ENCODE results near the gene NTM.

NTM gene

GRCh38 chr11:131868629-131869507 is 498.5 kb downstream of the NTM start:
- no peak for TF ChIP-seq CTCF (IDR thresholded peaks at IDR 0.05)
- Histone ChIP-seq H3K9ac (no peak overlapping the region), H2AFZ (no peak overlapping the region), H3K79me2 (no peaks in the 10 kb centered on the region), H3K27me3 (ENCODE audit: control insufficient read depth, insufficient read depth, low read length) (no peaks in the 10 kb centered on the region), H3K4me3 (ENCODE audit: low read depth, low read length) (no peak overlapping the region), H3K4me2 (ENCODE audit: low read length) (no peak overlapping the region), H3K36me3 (ENCODE audit: control insufficient read depth, insufficient read depth, low read length) (no peaks in the 10 kb centered on the region), H3K9me3 (ENCODE audit: control insufficient read depth, low read length) (no peaks in the 10 kb centered on the region), H3K4me1 (peaks cover 45% of the 10 kb centered on the region), H3K27ac (no peak overlapping the region)

DNA sequence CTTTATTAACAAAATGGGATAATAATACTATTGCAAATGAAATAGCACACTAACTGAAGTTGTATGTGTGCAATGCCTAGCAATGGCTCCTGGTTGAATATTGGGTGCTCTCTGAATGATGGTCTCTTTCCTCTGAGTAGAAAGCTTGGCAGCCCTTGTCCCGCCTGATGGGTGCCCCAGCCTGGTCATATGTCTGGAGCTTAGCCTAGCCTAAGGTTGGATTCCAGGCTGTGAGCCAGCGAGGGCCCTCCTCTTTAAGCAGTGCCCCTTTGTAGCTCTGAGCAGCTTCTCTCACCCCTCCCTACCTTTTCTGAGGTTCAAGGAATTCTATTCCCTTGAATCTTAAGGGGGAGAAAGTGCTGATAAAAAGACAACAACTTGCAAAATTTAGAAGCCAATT is 499.9 kb downstream of the NTM start:
- no peak overlapping the region for H2AFZ ChIP-seq
- H3K36me3 ChIP-seq (ENCODE audit: control insufficient read depth, insufficient read depth, low read length): no peaks in the 10 kb centered on the region
- TF ChIP-seq CTCF (IDR thresholded peaks at IDR 0.05): no peak
- no peak overlapping the region for H3K27ac ChIP-seq
- H3K9me3 ChIP-seq (ENCODE audit: control insufficient read depth, low read length): no peaks in the 10 kb centered on the region
- no peak overlapping the region for H3K4me3 ChIP-seq (ENCODE audit: low read depth, low read length)
- no peak overlapping the region for H3K9ac ChIP-seq
- peaks cover 30% of the 10 kb centered on the region for H3K4me1 ChIP-seq
- H3K79me2 ChIP-seq: no peaks in the 10 kb centered on the region
- no peaks in the 10 kb centered on the region for H3K27me3 ChIP-seq (ENCODE audit: control insufficient read depth, insufficient read depth, low read length)
- no peak overlapping the region for H3K4me2 ChIP-seq (ENCODE audit: low read length)

- H3K79me2 ChIP-seq: no peaks in the 10 kb centered on the region
- no peak for TF ChIP-seq CTCF (IDR thresholded peaks at IDR 0.05)
- no peak overlapping the region for H2AFZ ChIP-seq
- no peak overlapping the region for H3K27ac ChIP-seq
- H3K9ac ChIP-seq: no peak overlapping the region
- H3K4me2 ChIP-seq (ENCODE audit: low read length): no peak overlapping the region
- H3K36me3 ChIP-seq (ENCODE audit: control insufficient read depth, insufficient read depth, low read length): no peaks in the 10 kb centered on the region
- H3K4me3 ChIP-seq (ENCODE audit: low read depth, low read length): no peak overlapping the region
- H3K9me3 ChIP-seq (ENCODE audit: control insufficient read depth, low read length): no peaks in the 10 kb centered on the region
- no peaks in the 10 kb centered on the region for H3K27me3 ChIP-seq (ENCODE audit: control insufficient read depth, insufficient read depth, low read length)
- H3K4me1 ChIP-seq: peaks cover 25% of the 10 kb centered on the region
Measured at GRCh38 chr11:131871006-131871405, 500.6 kb downstream of the NTM start.

- no peaks in the 10 kb centered on the region for H3K9me3 ChIP-seq (ENCODE audit: control insufficient read depth, low read length)
Measured at GRCh38 chr11:131874070-131874469, 503.7 kb downstream of the NTM start.

More at GRCh38 chr11:131874070-131874469, 503.7 kb downstream of the NTM start:
- Histone ChIP-seq H3K4me1 (no peaks in the 10 kb centered on the region), H3K4me2 (ENCODE audit: low read length) (no peak overlapping the region), H3K79me2 (no peaks in the 10 kb centered on the region), H3K27me3 (ENCODE audit: control insufficient read depth, insufficient read depth, low read length) (no peaks in the 10 kb centered on the region), H3K36me3 (ENCODE audit: control insufficient read depth, insufficient read depth, low read length) (no peaks in the 10 kb centered on the region), H3K27ac (no peak overlapping the region), H3K9ac (no peak overlapping the region), H2AFZ (no peak overlapping the region), H3K4me3 (ENCODE audit: low read depth, low read length) (no peak overlapping the region)
- no peak for TF ChIP-seq CTCF (IDR thresholded peaks at IDR 0.05)

Measured in parathyroid adenoma (tissue), 2 donors.